GM12801 (cell line): Measurements from ENCODE around the gene TMEM236.

Experiments used
- CTCF ChIP-seq: IDR thresholded peaks from one replicate; pipeline ENCODE4 v1.5.1; 2011; ENCODE audit warnings: control low read depth; ENCODE audit not compliant: insufficient read length; ENCODE audit errors: extremely low read depth

Gene TMEM236

GRCh38 chr10:17835688-17836087 lies 83.7 kb downstream of the TMEM236 start:
- no peak for TF ChIP-seq CTCF

GRCh38 chr10:17836942-17837341 lies 84.9 kb downstream of the TMEM236 start:
- TF ChIP-seq CTCF, result no peak

- TF ChIP-seq CTCF, result no peak
Observed at GRCh38 chr10:17838080-17838648, 86.2 kb downstream of the TMEM236 start.

GRCh38 chr10:17841050-17841449 lies 89.0 kb downstream of the TMEM236 start:
- no peak for TF ChIP-seq CTCF

- no peak for TF ChIP-seq CTCF
Observed at GRCh38 chr10:17842641-17843040, 90.6 kb downstream of the TMEM236 start.

- no peak for TF ChIP-seq CTCF
Observed at GRCh38 chr10:17847585-17848296, 95.7 kb downstream of the TMEM236 start.

- TF ChIP-seq CTCF, result no peak
Observed at GRCh38 chr10:17848646-17849045, 96.6 kb downstream of the TMEM236 start.
